Ishikawa (cell line): ENCODE results near the gene NARF.

Source experiments
- CEBPB ChIP-seq: IDR thresholded peaks from 2 replicates; pipeline ENCODE4 v1.6.1; 2012
- CREB1 ChIP-seq: IDR thresholded peaks from 2 replicates; pipeline ENCODE4 v1.6.1; 2012; ENCODE audit warnings: low read depth
- EGR1 ChIP-seq: IDR thresholded peaks from 2 replicates; pipeline ENCODE4 v1.6.1; 2012
- EP300 ChIP-seq: IDR thresholded peaks from 2 replicates; pipeline ENCODE4 v1.6.1; 2012; ENCODE audit warnings: borderline replicate concordance
- FOXM1 ChIP-seq: IDR thresholded peaks from 2 replicates; pipeline ENCODE4 v1.6.1; 2012; ENCODE audit warnings: low read depth, borderline replicate concordance
- MAX ChIP-seq: IDR thresholded peaks from 2 replicates; pipeline ENCODE4 v1.6.1; 2012
- NFIC ChIP-seq: IDR thresholded peaks from 2 replicates; pipeline ENCODE4 v1.6.1; 2012
- RAD21 ChIP-seq: IDR thresholded peaks from 2 replicates; pipeline ENCODE4 v1.6.1; 2012; ENCODE audit warnings: low read depth
- REST ChIP-seq: IDR thresholded peaks from 2 replicates; pipeline ENCODE4 v1.6.1; 2012; ENCODE audit warnings: low read depth, mild to moderate bottlenecking
- TAF1 ChIP-seq: IDR thresholded peaks from 2 replicates; pipeline ENCODE4 v1.6.1; 2012; ENCODE audit warnings: low read depth, mild to moderate bottlenecking
- TCF12 ChIP-seq: IDR thresholded peaks from 2 replicates; pipeline ENCODE4 v1.6.1; 2012; ENCODE audit warnings: low read depth
- TEAD4 ChIP-seq: IDR thresholded peaks from 2 replicates; pipeline ENCODE4 v1.6.1; 2012
- USF1 ChIP-seq: IDR thresholded peaks from 2 replicates; pipeline ENCODE4 v1.6.1; 2012
- YY1 ChIP-seq: IDR thresholded peaks from 2 replicates; pipeline ENCODE4 v1.6.1; 2012; ENCODE audit warnings: low read depth
- ZBTB7A ChIP-seq: IDR thresholded peaks from 2 replicates; pipeline ENCODE4 v1.6.1; 2012; ENCODE audit warnings: low read depth

NARF gene

GRCh38 chr17:82496529-82497434, 38.2 kb downstream of the NARF start:
- no peak for TF ChIP-seq REST
- TF ChIP-seq EGR1: no peak
- TF ChIP-seq TAF1: peak; percentile 26; the same call in 1 of the 2 replicates
- TF ChIP-seq FOXM1: no peak
- peak; percentile 37; the same call in 1 of the 2 replicates for TF ChIP-seq TCF12
- TF ChIP-seq ZBTB7A: no peak
- TF ChIP-seq EP300: no peak
- no peak for TF ChIP-seq CREB1
- TF ChIP-seq TEAD4: no peak
- no peak for TF ChIP-seq CEBPB
- TF ChIP-seq MAX: peak; percentile 95
- peak; percentile 97 for TF ChIP-seq USF1
- no peak for TF ChIP-seq NFIC
- TF ChIP-seq YY1: no peak
- TF ChIP-seq RAD21: no peak

GRCh38 chr17:82497483-82498405, 39.2 kb downstream of the NARF start:
- TF ChIP-seq NFIC (no peak), CEBPB (no peak), TAF1 (no peak; the same call in 1 of the 2 replicates), TCF12 (peak; percentile 23; the same call in 1 of the 2 replicates), REST (no peak), RAD21 (no peak), USF1 (no peak; the same call in 1 of the 2 replicates), TEAD4 (no peak), MAX (peak; percentile 91), EGR1 (no peak)

GRCh38 chr17:82502207-82502606, 43.7 kb downstream of the NARF start:
- TF ChIP-seq TEAD4: no peak
- TF ChIP-seq YY1: no peak
- TF ChIP-seq CEBPB: no peak
- no peak for TF ChIP-seq CREB1
- TF ChIP-seq FOXM1: no peak
- TF ChIP-seq EGR1: no peak
- no peak for TF ChIP-seq USF1
- no peak for TF ChIP-seq REST
- no peak for TF ChIP-seq EP300
- TF ChIP-seq TCF12: no peak
- TF ChIP-seq ZBTB7A: no peak
- no peak for TF ChIP-seq NFIC
- no peak for TF ChIP-seq TAF1
- TF ChIP-seq MAX: no peak
- no peak for TF ChIP-seq RAD21
